Measurements from ENCODE around the gene TOM1L2.
"Not testable (repeated sequence)": the region's sequence is repeated elsewhere in the genome, so short reads cannot be mapped to it uniquely, and the experiment has no call there.

The TOM1L2 gene

DNA sequence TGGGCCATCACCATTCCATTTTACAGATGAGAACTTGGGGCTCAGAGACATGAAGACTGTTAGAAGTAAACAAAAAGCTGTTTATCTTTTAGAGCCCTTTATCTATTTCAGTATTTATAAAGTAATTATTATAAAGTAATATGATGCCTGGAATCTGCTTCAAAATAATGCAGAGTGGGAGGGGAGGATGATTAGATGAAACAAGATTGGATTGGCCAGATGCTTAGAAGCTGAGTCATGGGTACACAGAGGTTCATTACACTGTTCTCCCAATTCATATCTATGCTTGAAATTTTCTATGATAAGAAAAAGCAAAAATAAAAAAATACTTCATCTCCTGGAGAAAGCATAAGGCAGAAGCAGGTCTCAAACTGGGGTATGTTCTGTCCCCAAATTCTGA lies 29.4 kb downstream of the TOM1L2 start:
- DNase-seq: no peak

DNA sequence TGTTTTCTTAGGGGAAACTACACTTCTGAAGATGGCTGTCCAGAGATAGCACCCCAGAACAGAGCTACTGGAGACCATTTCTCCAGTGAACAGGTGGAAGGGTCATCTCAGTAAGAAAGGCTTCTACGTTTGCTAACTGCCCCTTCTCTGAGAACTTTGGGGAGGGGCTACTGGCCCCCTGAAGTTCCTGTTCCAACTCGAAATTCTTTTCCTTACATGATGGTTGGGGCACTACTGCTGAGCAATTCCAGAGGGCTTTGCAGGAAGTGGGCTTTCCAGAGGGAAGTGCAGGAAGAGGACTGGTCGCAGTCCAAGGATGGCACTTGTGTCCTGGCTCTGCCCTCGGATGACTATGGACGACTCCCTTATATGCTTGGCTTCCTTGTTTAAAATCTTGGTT lies 31.2 kb downstream of the TOM1L2 start:
- DNase-seq: no peak

- DNase-seq: no peak
These were observed 31.7 kb downstream of the TOM1L2 start for GRCh38 chr17:17940441-17940911.

GRCh38 chr17:17939941-17940340 lies 32.3 kb downstream of the TOM1L2 start:
- DNase-seq: not testable (repeated sequence)

DNA sequence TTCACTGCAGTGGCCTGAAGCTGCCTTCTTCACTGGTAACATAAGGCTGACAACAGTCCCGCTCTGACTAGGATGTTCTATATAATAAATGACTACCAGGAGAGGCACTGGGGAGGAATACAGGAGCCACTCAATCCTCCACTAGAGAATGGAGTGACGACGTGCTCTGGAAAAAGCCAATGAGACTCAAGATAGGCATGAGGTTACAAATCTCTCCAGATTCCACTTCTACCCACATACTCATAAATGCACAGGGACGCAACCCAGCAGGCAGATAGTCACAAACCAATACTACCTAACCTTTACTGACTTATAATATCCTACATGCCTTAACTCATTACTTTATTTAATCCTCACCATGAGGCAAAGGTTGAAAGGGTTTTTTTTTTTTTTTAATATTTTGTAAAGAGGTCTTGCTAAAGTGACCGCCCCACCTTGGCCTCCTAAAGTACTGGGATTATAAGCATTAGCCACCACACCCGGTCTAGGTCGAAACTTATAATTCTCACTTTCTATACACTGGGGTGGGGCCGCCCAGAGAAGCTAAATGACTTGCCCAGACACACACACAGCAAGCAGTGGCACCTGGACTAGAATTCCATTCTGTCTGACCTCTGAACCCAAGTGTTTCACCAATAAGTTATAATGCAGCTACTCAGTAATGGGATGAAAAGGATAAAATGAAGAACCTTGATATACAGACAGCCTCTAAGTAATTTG lies 33.7 kb downstream of the TOM1L2 start:
- no peak for DNase-seq

GRCh38 chr17:17937958-17938357 lies 34.2 kb downstream of the TOM1L2 start:
- no peak for DNase-seq

- no peak for DNase-seq
These were observed 34.9 kb downstream of the TOM1L2 start for GRCh38 chr17:17937201-17937853.

GRCh38 chr17:17935321-17936271 lies 36.6 kb downstream of the TOM1L2 start:
- no peak for DNase-seq

- no peak for DNase-seq
These were observed 37.4 kb downstream of the TOM1L2 start for GRCh38 chr17:17934806-17935205.

- DNase-seq: no peak
These were observed 38.0 kb downstream of the TOM1L2 start for GRCh38 chr17:17934214-17934613.

DNA sequence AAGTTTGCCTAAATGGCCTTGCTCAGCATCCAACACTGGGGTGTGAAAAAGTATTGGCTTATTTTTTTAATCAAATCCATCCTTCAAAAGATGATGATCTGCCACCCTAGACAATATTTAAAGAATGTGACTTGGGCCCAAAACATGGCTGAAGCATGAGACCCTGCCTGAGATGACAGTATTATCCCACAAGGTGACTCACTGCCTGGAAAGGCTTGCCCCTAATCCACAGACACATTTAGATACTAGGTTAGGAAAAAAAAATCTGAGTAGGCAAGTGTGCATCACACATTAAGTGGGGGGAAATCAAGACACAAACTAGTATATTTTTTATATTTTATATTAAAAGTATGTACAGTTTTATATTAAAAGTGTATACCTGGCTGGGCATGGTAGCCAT lies 38.4 kb downstream of the TOM1L2 start:
- no peak for DNase-seq

DNA sequence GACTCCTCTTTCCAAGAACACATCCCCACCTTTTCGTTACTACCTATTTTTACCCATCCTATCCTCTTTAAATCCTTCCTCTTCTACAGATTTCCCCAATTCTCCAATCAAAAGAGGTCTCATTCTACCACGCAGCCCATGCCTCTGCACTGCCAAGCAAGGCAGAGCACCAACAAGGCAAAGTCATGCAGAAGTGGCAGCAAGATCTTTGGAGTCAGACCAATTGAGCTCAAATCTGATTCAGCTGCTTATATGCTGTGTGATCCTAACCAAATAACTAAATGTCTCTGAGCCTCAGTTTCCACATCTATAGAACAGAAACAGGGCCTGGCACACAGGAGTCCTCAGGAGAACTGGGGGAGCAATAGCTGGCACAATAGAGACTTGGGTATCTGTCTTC lies 41.0 kb downstream of the TOM1L2 start:
- no peak for DNase-seq

DNA sequence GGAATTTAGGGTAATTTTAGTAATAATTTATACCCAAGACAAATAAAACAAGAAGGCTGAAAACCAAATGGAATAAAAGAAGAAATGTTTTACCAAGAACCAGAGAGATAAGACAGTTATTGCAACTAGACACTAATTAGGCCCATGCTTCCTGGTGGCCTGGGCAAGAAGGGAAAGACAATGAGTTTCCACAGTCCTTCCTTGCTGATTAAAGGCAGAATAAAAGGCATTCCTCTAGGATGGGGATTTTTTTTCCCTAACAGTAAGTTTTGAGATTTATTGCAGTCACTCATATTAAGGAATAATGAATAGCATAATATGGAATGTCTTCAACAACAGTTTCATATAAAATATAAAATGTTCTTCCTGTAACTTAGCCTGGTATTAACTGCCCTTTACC lies 41.5 kb downstream of the TOM1L2 start:
- DNase-seq: no peak

GRCh38 chr17:17929655-17930380 lies 42.4 kb downstream of the TOM1L2 start:
- DNase-seq: no peak

- DNase-seq: no peak
These were observed 43.6 kb downstream of the TOM1L2 start for GRCh38 chr17:17928398-17929287.

- DNase-seq: no peak
These were observed 45.3 kb downstream of the TOM1L2 start for GRCh38 chr17:17926840-17927449.

GRCh38 chr17:17926036-17926435 lies 46.2 kb downstream of the TOM1L2 start:
- DNase-seq: no peak

DNA sequence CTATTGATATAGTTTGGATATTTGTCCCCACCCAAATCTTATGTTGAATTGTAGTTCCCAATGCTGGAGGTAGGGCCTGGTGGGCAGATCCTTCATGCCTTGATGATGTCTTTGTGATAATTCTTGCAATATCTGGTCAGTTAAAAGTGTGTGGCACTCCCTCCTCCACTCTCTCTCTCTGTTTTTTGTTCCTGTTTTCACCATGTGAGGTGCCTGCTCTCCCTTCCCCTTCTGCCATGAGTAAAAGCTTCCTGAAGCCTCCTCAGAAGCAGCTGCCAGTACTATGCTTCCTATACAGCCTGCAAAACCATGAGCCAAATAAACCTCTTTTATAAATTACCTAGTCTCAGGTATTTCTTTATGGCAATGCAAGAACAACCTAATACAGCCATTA lies 47.3 kb downstream of the TOM1L2 start:
- DNase-seq: no peak

DNA sequence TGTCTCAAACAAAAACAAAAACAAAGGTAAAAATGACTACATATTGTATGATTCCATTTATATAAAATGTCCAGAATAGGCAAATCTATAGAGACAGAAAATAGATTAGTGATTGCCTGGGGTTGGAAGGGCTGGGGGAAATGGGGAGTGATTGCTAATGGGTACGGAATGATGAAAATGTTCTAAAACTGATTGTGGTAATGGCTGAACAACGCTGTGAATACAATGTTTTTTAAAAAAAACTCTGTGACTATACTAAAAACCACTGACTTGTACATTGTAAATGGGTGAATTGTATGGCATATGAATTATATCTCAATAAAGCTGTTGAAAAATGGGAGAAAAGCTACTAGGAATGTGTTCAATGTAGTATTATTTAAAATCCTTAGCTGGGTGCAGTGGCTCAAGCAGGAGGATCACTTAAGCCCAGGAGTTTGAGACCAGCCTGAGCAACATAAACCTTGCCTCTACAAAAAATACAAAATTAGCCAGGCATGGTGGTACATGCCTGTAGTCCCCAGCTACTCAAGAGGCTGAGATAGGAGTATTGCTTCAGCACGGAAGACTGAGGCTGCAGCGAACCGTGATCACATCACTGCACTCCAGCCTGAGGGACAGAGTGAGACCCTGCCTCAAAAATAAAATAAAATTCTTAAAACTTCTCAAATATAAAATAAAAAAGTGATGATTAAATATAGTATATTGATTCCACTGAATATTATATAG lies 47.9 kb downstream of the TOM1L2 start:
- no peak for DNase-seq

DNA sequence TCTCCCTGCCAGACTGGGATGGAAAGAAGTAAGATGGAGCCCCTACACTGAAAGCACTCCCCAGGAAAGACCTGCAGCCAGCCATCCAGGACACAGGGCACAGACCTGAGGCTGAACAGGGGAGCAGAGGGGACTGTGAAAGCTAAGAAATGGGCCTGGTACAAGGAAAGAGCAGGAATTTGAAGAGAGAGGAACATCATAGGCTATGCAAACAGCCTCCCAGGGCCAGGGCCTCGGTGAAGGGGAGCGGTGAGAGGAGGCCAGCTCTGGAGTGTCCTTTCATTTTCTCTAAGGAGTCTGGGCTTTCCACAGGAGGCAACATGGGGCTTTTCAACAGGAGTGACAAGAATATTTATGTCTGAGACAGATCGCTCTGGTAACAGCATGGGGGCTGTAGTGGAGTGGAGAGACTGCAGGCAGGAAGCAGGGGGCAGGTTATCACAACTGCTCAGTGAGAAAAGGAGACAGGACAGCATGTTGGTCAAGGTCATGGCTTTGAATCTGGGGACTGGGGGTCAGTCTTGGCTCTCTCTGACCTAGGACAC lies 50.1 kb downstream of the TOM1L2 start:
- no peak for DNase-seq

All from activated CD4-positive, CD25-positive, alpha-beta regulatory T cell (primary cell).